Type B pancreatic cell (in vitro differentiated cells): ENCODE data around the gene RET. TPM values are rescaled to one million over a fixed set of nuclear protein-coding genes. Genes with fewer than 3 reads are reported as not detected.

Experiments
- DNase-seq: peaks from one replicate; pipeline ENCODE4 v3.0.0; 2021; ENCODE audit warnings: mixed read lengths; ENCODE audit not compliant: unreplicated experiment; ENCODE audit errors: extremely low spot score
- H3K27ac Mint-ChIP-seq: 2 replicates; pipeline ENCODE4 v1.8.0; 2021; ENCODE audit warnings: mild to moderate bottlenecking, mixed read lengths
- H3K27me3 Mint-ChIP-seq: 2 replicates; pipeline ENCODE4 v1.8.0; 2021; ENCODE audit warnings: mixed read lengths
- H3K36me3 Mint-ChIP-seq: 2 replicates; pipeline ENCODE4 v1.8.0; 2021; ENCODE audit warnings: mixed read lengths
- H3K4me1 Mint-ChIP-seq: one replicate; pipeline ENCODE4 v1.8.0; 2021; ENCODE audit warnings: mixed read lengths; ENCODE audit not compliant: unreplicated experiment
- H3K4me3 Mint-ChIP-seq: 2 replicates; pipeline ENCODE4 v1.8.0; 2021; ENCODE audit warnings: mild to moderate bottlenecking, mixed read lengths
- H3K9me3 Mint-ChIP-seq: 2 replicates; pipeline ENCODE4 v1.8.0; 2021; ENCODE audit warnings: mixed read lengths
- CTCF ChIP-seq: fragments of 200-600 bp; sonication (generic); conservative IDR thresholded peaks from 2 replicates; pipeline ENCODE4 v1.5.0; 2021; ENCODE audit warnings: antibody characterized with exemption, mild to moderate bottlenecking
- long read RNA-seq: library from polyadenylated mRNA; unstranded; transcript quantifications from one replicate; pipeline ENCODE4 v2.0.0, GENCODE V29; 2020
- total RNA-seq: library from RNA; stranded (reverse); gene quantifications from 2 replicates; pipeline ENCODE4 v1.2.1, GENCODE V29; 2021; ENCODE audit warnings: low replicate concordance

RET gene
- total RNA-seq: 8.2 and 14.0 TPM in 2 replicates
- long read RNA-seq, partial matches to known transcripts: 0 of 1 reads
- long read RNA-seq, other reads (novel, unspliced or antisense): 1 of 1 reads

DNA sequence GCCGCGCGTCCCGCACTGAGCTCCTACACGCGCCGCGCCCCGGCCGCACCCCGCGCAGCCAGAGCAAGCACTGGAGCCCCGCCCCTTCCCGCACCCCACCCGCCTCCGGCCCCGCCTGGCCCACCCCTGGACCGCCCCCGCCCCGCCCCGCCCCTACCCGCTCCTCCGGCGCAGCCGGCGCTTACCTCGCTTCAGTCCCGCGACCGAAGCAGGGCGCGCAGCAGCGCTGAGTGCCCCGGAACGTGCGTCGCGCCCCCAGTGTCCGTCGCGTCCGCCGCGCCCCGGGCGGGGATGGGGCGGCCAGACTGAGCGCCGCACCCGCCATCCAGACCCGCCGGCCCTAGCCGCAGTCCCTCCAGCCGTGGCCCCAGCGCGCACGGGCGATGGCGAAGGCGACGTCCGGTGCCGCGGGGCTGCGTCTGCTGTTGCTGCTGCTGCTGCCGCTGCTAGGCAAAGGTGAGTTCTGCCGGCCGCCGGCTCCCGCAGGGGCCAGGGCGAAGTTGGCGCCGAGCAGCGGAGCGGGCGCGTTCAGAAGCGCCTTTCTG is at the start of gene RET:
Gene RET, plus strand, starts transcription at position 194 of the 545 bp plus-strand sequence. Its CDS starts 190 bp downstream, at position 384.
- Mint-ChIP-seq H3K36me3 (no peaks in the 10 kb centered on the region), H3K27me3 (peaks cover 76% of the 10 kb centered on the region), H3K27ac (no peak within 1 kb of the TSS), H3K4me1 (no peaks in the 10 kb centered on the region), H3K4me3 (peak within 1 kb of the TSS; percentile 83), H3K9me3 (no peaks in the 10 kb centered on the region)
- no peak for TF ChIP-seq CTCF
- no peak for DNase-seq

DNA sequence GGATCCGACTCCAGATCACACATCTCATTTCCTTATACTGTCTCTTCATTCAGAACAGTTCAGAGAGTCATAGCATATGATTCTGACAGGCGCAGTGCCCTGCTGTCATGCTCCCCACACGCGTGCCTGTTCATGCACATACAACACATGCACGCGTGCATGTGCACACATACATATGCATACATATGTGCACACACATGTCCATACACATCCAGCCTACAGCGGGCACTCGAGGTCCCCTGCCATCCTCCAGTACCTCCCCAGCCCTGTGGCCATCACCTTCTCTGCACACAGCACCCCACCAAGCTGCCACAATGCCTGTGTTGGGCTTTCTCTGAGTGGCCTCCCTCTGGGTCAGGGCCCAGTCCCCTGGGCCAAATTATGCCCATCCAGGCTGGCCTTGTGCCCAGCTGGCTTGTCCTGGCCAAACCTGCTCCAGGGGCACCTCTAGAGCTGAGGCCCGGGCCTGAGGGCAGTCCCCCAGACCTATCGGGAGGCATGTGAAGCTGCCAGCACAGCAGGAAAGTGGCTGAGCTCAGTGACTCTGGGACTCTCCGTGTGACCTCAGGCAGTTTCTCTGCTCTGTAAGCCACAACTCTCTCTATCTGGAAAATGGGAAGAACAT is 49.4 kb upstream of the RET start:
- no peaks in the 10 kb centered on the region for H3K36me3 Mint-ChIP-seq
- DNase-seq: no peak
- H3K9me3 Mint-ChIP-seq: no peaks in the 10 kb centered on the region
- no peak for TF ChIP-seq CTCF
- peaks cover 7% of the 10 kb centered on the region for H3K4me1 Mint-ChIP-seq
- H3K27ac Mint-ChIP-seq: no peak overlapping the region
- peaks cover 20% of the 10 kb centered on the region for H3K27me3 Mint-ChIP-seq
- H3K4me3 Mint-ChIP-seq: no peak overlapping the region

DNA sequence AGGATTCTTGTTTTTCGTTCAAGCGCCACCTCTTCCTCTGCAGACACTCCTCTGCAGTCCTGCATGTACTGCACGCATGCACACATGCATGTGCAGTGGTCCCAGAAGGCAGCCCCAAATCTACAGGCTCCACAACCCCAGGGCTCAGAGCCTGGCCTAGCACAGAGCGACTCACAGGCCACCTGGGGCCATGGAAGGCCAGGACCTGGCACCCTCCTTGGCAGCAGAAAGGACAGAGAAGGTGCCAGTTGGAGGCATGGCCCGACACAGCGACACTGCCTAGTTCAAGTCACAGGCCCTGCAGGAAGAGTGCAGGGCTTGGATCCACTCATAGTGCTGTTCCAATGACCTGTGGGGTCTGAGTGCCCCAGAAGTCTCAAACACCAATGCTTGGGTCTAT is 48.7 kb upstream of the RET start:
- no peaks in the 10 kb centered on the region for H3K36me3 Mint-ChIP-seq
- H3K4me1 Mint-ChIP-seq: peaks cover 7% of the 10 kb centered on the region

DNA sequence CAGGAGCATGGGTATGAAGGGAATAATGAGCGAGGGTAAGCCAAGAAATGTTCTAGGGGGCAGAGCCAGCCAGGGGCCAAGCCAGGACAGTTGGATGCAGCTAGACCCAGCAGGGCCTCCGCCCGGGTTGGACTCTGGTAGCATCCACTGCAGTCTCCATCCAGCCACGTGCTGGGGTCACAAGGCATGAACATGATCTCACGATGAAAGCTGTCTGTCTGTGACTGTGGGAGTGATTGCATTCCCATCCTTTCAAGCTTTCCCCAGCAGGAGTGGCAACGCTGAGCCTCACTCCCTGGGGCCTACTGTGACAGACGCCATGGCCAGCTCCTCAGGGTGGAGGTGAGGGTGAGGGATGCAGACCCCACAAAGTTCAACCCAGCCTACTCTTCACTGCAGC is 47.8 kb upstream of the RET start:
- Mint-ChIP-seq H3K27me3 (peaks cover 20% of the 10 kb centered on the region), H3K4me3 (no peak overlapping the region), H3K27ac (no peak overlapping the region), H3K36me3 (no peaks in the 10 kb centered on the region), H3K4me1 (peaks cover 7% of the 10 kb centered on the region), H3K9me3 (peaks cover 4% of the 10 kb centered on the region)
- no peak for TF ChIP-seq CTCF
- no peak for DNase-seq

More for the DNA sequence above, 48.7 kb upstream of the RET start:
- no peak for DNase-seq
- TF ChIP-seq CTCF: no peak
- Mint-ChIP-seq H3K27me3 (peaks cover 20% of the 10 kb centered on the region), H3K27ac (no peak overlapping the region), H3K9me3 (peaks cover 4% of the 10 kb centered on the region), H3K4me3 (no peak overlapping the region)

DNA sequence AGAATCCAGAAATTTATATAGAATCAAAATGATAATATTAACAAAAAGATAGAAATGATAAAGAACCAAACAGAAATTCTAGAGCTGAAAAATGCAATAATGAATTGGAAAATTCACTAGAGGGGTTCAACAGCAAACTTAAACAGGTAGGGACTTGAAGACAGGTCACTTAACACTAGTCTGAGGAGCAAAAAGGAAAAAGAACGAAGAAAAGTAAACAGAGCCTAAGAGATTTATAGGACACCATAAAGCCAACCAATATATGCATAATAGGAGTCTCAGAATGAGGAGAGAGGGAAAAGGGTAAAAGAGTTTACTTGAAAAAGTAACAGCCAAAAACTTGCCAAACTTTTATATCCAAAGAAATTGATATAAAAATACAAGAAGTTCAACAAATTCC is 44.3 kb upstream of the RET start:
- no peak for DNase-seq
- TF ChIP-seq CTCF: no peak
- H3K27me3 Mint-ChIP-seq: peaks cover 4% of the 10 kb centered on the region
- H3K9me3 Mint-ChIP-seq: peaks cover 10% of the 10 kb centered on the region
- H3K4me1 Mint-ChIP-seq: no peaks in the 10 kb centered on the region
- H3K36me3 Mint-ChIP-seq: no peaks in the 10 kb centered on the region
- H3K27ac Mint-ChIP-seq: no peak overlapping the region
- H3K4me3 Mint-ChIP-seq: no peak overlapping the region
